HEK293T (cell line): Measurements from ENCODE around the gene ZFP69.
A peak's percentile ranks its signal among the peaks of the same experiment; 100 is the strongest.

ENCODE experiments used
- CTCF ChIA-PET: fragments of 350-600 bp; formaldehyde crosslinking; extraction: SDS; loops from one replicate; lab custom pipeline; 2021; ENCODE audit warnings: antibody characterized with exemption, inconsistent platforms; lab: Yijun Ruan, JAX
- POLR2A ChIA-PET: fragments of 350-600 bp; formaldehyde crosslinking; extraction: SDS; loops from one replicate; lab custom pipeline; 2020; ENCODE audit warnings: antibody characterized with exemption, inconsistent platforms; lab: Yijun Ruan, JAX
- DNase-seq: peaks from one replicate; pipeline ENCODE4 v3.0.0; 2012; ENCODE audit warnings: mixed read lengths; ENCODE audit errors: extremely low spot score
- ARNT ChIP-seq: fragments of 450-650 bp; IDR thresholded peaks from 2 replicates; pipeline ENCODE4 v1.6.1; 2017; ENCODE audit warnings: mild to moderate bottlenecking
- BHLHE40 ChIP-seq: fragments of 450-650 bp; IDR thresholded peaks from 2 replicates; pipeline ENCODE4 v1.6.1; 2016; ENCODE audit warnings: mild to moderate bottlenecking, moderate library complexity, borderline replicate concordance
- CTBP1 ChIP-seq: fragments of 450-650 bp; IDR thresholded peaks from 2 replicates; pipeline ENCODE4 v1.6.1; 2016; ENCODE audit warnings: borderline replicate concordance
- ELF4 ChIP-seq: fragments of 450-650 bp; IDR thresholded peaks from 2 replicates; pipeline ENCODE4 v1.6.1; 2017; ENCODE audit warnings: antibody characterized with exemption
- FOXA1 ChIP-seq: fragments of 450-650 bp; IDR thresholded peaks from 2 replicates; pipeline ENCODE4 v1.6.1; 2016; ENCODE audit warnings: mild to moderate bottlenecking
- FOXK2 ChIP-seq: fragments of 450-650 bp; IDR thresholded peaks from 2 replicates; pipeline ENCODE4 v1.6.1; 2016; ENCODE audit warnings: mild to moderate bottlenecking
- FOXM1 ChIP-seq: fragments of 450-650 bp; IDR thresholded peaks from 2 replicates; pipeline ENCODE4 v1.6.1; 2017; ENCODE audit warnings: mild to moderate bottlenecking, borderline replicate concordance
- HDGF ChIP-seq: fragments of 450-650 bp; IDR thresholded peaks from 2 replicates; pipeline ENCODE4 v1.6.1; 2017; ENCODE audit warnings: antibody characterized with exemption, borderline replicate concordance
- L3MBTL2 ChIP-seq: fragments of 450-650 bp; conservative IDR thresholded peaks from 2 replicates; pipeline ENCODE4 v1.6.1; 2016; ENCODE audit warnings: mild to moderate bottlenecking
- LEF1 ChIP-seq: fragments of 450-650 bp; IDR thresholded peaks from 2 replicates; pipeline ENCODE4 v1.6.1; 2017; ENCODE audit warnings: mild to moderate bottlenecking, borderline replicate concordance
- NFRKB ChIP-seq: fragments of 450-650 bp; IDR thresholded peaks from 2 replicates; pipeline ENCODE4 v1.6.1; 2016; ENCODE audit warnings: mild to moderate bottlenecking, moderate library complexity
- SP1 ChIP-seq: fragments of 450-650 bp; IDR thresholded peaks from 2 replicates; pipeline ENCODE4 v1.6.1; 2017
- SUZ12 ChIP-seq: fragments of 450-650 bp; IDR thresholded peaks from 2 replicates; pipeline ENCODE4 v1.6.1; 2016; ENCODE audit warnings: mild to moderate bottlenecking
- TARDBP ChIP-seq: fragments of 450-650 bp; IDR thresholded peaks from 2 replicates; pipeline ENCODE4 v1.6.1; 2016
- ZNF384 ChIP-seq: fragments of 450-650 bp; IDR thresholded peaks from 2 replicates; pipeline ENCODE4 v1.6.1; 2016
- TF ChIP-seq, protein P1 (sequence below): fragments of 450-650 bp; IDR thresholded peaks from 2 replicates; pipeline ENCODE4 v1.6.1; 2016

The ZFP69 gene

DNA sequence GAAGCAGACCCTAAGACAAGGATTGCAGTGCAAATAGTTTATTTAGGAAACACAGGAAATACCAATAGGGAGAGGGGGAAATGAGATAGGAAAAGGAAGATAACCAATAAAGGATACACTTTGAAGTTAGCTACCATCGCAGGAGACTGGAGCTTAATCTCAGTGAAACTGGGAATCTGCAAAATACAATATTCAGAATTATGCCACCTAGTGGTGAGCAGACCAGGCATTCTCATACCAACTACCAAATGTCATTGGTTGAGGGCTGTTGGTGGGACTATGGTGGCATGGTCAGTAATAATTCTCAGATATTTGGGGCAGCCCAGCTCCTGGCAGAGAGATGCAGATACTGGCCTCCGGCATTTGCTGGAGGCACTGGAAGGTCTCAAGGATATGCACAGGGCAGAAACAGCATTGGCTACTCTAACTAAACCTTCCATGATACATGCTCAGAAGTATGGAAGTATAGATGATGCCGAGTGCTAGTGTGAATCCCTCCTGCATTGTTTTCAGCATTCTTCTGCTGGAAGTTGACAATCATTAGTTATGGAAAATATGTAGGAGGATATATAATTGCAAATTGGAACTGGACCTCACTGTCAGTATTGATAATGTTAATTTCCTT is 38.6 kb upstream of the ZFP69 start:
- ChIA-PET CTCF (interaction anchor here (0.6 to 2.1 kb wide), 14 partner anchors 10 to 464 kb away, joined by 3 to 10 read pairs (median 4); partner anchors contain the start of genes PPT1 and ZFP69B), POLR2A (interaction anchor here (1.7 kb wide), 1 partner anchor 12 kb away, joined by 5 read pairs; the partner anchor contains the start of gene ZFP69B)
- TF ChIP-seq ZNF384, result no peak
- no peak for TF ChIP-seq HDGF
- no peak for TF ChIP-seq SP1
- TF ChIP-seq, protein P1, sequence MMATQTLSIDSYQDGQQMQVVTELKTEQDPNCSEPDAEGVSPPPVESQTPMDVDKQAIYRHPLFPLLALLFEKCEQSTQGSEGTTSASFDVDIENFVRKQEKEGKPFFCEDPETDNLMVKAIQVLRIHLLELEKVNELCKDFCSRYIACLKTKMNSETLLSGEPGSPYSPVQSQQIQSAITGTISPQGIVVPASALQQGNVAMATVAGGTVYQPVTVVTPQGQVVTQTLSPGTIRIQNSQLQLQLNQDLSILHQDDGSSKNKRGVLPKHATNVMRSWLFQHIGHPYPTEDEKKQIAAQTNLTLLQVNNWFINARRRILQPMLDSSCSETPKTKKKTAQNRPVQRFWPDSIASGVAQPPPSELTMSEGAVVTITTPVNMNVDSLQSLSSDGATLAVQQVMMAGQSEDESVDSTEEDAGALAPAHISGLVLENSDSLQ, result no peak
- no peak for TF ChIP-seq BHLHE40
- TF ChIP-seq CTBP1, result no peak
- no peak for TF ChIP-seq FOXK2
- no peak for TF ChIP-seq NFRKB
- no peak for TF ChIP-seq FOXA1
- TF ChIP-seq TARDBP, result no peak
- TF ChIP-seq ARNT, result no peak
- no peak for TF ChIP-seq LEF1
- no peak for TF ChIP-seq SUZ12
- no peak for TF ChIP-seq L3MBTL2
- no peak for TF ChIP-seq FOXM1
- TF ChIP-seq ELF4, result no peak
- peak; percentile 57 for DNase-seq

GRCh38 chr1:40439247-40439646 is 37.8 kb upstream of the ZFP69 start:
- no peak for TF ChIP-seq HDGF
- TF ChIP-seq L3MBTL2, result no peak
- no peak for TF ChIP-seq BHLHE40
- TF ChIP-seq FOXM1, result no peak
- no peak for TF ChIP-seq TARDBP
- no peak for TF ChIP-seq SUZ12
- TF ChIP-seq, protein P1, result no peak
- no peak for TF ChIP-seq FOXK2
- no peak for TF ChIP-seq SP1
- TF ChIP-seq FOXA1, result no peak
- TF ChIP-seq NFRKB, result no peak
- no peak for TF ChIP-seq LEF1
- POLR2A ChIA-PET, result no interaction called here
- no peak for DNase-seq
- CTCF ChIA-PET, result interaction anchor here (1.2 to 1.7 kb wide), 3 partner anchors 11 to 287 kb away, joined by 3 to 6 read pairs (median 3); partner anchors contain the start of gene ZFP69B

- CTCF ChIA-PET, result interaction anchor here (0.7 to 1.2 kb wide), 5 partner anchors 10 to 306 kb away, joined by 3 to 7 read pairs (median 4); no protein-coding TSS in a partner anchor
- POLR2A ChIA-PET, result interaction anchor here (0.6 to 2.2 kb wide), 25 partner anchors 9 to 306 kb away, joined by 3 to 30 read pairs (median 4); partner anchors contain the start of genes EXO5, NFYC, SMAP2 and ZFP69
- peak; percentile 96 for DNase-seq
- TF ChIP-seq L3MBTL2 (peak; percentile 91), SUZ12 (no peak)
Measured at GRCh38 chr1:40449684-40450494, 27.2 kb upstream of the ZFP69 start, which contains the start of gene ZFP69B. Gene ZFP69B, plus strand, starts transcription at chr1:40450476. Its CDS starts 486 bp downstream, at chr1:40450962.

GRCh38 chr1:40450495-40451237 is 26.4 kb upstream of the ZFP69 start:
- peak; percentile 16 for DNase-seq
- POLR2A ChIA-PET, result interaction anchor here (0.6 to 2.2 kb wide), 25 partner anchors 10 to 307 kb away, joined by 3 to 30 read pairs (median 4); partner anchors contain the start of genes EXO5, NFYC, SMAP2 and ZFP69
- CTCF ChIA-PET, result interaction anchor here (0.6 to 1.2 kb wide), 7 partner anchors 11 to 307 kb away, joined by 3 to 7 read pairs (median 4); no protein-coding TSS in a partner anchor
- TF ChIP-seq, protein P1, result no peak
- TF ChIP-seq ARNT (no peak), FOXK2 (no peak), L3MBTL2 (no peak), TARDBP (no peak), SUZ12 (no peak), HDGF (no peak), ELF4 (no peak), CTBP1 (no peak), ZNF384 (no peak), FOXM1 (no peak)

DNA sequence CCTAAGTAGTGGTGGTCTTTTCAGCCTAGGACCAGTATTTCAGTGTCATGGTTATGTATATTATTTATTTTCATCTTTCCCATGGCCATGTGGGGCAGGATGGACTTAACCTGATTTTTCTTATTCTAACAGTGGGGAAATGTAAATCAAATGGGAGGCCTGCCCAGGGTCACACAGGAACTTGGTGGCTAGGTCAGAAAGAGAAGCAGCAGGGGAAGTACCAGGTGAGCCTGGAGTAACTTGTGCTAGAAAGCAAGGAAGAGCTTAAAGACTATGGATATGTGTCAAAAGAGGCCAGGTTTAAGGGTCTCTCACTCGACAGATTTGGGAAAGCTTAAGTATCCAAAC is 25.9 kb upstream of the ZFP69 start:
- POLR2A ChIA-PET, result interaction anchor here (1.2 to 2.2 kb wide), 7 partner anchors 11 to 81 kb away, joined by 3 to 30 read pairs (median 7); partner anchors contain the start of genes EXO5, SMAP2, ZFP69 and ZNF684
- CTCF ChIA-PET, result interaction anchor here (1.0 kb wide), 1 partner anchor 13 kb away, joined by 4 read pairs; no protein-coding TSS in a partner anchor
- DNase-seq, result no peak

More for the DNA sequence above, 25.9 kb upstream of the ZFP69 start:
- no peak for TF ChIP-seq BHLHE40
- no peak for TF ChIP-seq FOXK2
- no peak for TF ChIP-seq SUZ12
- TF ChIP-seq ZNF384, result no peak
- no peak for TF ChIP-seq CTBP1
- no peak for TF ChIP-seq SP1
- TF ChIP-seq TARDBP, result no peak
- TF ChIP-seq ELF4, result no peak
